ENCODE data around the gene PFDN1.

Gene PFDN1

DNA sequence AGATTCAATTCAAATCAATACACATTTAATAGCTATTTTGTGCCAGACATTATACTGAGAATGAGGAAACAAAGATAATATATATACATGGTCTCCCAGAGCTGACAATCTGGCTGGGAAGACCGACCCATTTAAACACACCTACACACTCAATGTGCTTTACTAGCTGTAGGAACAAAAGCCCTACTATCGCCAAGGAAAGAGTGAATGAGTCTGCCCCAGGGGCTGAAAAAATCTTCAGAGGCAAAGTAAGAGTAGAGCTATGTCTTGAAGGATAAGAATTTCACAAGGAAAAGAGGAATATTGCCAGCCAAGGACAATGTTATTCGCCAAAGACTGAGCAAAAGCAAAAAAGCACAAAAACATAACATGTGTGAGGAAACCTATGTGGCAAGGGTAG is 6.6 kb downstream of the PFDN1 start:
- no peak for DNase-seq (ENCODE audit: low read depth)

DNA sequence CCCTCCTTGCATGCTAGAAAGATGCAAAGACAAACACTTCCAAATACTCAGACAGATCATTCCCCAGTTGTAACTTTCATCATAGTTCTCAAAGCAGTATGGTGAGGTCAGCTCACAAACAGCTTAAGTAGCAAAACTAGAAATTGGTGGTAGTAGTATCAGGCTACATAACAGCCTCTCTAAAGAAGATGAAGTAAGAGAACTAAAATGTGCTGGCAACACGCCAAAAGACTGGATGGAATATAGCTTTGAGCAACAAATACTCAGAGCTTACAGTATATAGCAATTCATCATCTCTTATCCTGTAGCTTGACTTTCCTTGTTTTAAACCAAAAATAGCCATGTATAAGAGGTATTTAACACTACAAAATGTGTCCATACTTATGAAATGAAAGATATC is 7.5 kb downstream of the PFDN1 start:
- peak; percentile 99 for DNase-seq (ENCODE audit: low read depth)

DNA sequence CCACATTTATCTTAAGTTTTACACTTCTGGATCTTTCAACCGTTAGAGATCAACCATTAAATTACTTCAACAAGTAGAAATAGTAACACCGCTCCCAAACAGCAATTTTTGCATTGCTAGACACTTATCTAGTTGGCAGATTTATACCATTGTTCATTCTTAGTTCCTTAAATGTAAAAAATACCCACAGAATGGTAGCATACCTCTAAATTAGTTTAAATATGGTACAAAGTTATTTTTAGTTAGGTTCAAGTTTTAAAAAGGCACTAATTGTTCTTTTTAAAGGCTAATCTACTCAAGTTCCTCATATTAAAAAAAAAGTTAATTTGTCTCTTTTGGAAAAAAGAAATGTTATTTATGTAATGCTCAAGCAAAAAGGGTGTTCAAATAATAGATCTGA is 8.1 kb downstream of the PFDN1 start:
- no peak for DNase-seq (ENCODE audit: low read depth)

DNA sequence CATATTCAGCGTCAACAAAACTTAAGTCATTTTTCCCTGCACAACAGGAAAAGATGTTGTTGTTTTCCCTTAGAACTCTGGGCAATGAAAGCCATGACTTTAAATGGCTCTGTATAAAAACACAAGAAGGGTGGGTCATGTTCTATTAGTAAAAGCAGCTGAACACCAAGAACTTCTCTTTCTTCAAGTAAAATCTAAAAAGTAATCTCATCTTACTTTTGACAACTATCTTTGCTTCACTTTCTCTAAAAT is 9.1 kb downstream of the PFDN1 start:
- no peak for DNase-seq (ENCODE audit: low read depth)

DNA sequence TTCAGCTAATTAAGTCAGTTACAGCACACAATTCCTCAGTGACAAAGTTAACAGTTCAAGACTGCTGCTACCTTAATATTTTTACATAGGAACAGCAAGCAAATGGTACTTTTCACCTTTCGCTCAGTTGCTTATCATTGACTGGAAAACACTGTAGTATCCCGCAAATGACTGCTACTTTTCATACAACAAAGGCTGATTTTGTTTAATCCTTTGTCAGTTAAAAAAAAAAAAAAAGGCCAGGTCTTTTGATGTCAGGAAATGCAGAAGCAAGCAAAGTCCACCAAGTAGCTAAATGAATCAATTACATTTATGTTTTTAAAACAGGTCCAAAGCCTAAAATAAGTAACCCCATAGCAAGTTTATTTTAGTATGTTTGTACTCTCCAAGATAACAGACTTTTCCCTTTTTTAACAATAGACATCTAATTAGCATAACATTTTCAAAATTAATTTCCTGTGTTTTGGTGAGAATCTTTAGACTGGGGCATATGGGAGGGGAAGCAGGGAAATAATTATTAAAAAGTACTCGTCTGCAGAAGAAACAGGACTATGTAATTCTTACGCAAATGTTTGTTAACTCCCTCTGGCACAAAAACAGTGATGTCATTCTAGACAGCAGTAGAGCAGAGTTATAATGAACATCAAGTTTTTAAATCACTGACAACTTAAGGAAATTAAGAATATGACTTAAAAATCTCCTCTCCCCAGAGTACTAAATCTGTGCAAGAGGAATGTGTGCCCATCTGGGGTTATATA is 9.6 kb downstream of the PFDN1 start:
- peak; percentile 39 for DNase-seq (ENCODE audit: low read depth)

DNA sequence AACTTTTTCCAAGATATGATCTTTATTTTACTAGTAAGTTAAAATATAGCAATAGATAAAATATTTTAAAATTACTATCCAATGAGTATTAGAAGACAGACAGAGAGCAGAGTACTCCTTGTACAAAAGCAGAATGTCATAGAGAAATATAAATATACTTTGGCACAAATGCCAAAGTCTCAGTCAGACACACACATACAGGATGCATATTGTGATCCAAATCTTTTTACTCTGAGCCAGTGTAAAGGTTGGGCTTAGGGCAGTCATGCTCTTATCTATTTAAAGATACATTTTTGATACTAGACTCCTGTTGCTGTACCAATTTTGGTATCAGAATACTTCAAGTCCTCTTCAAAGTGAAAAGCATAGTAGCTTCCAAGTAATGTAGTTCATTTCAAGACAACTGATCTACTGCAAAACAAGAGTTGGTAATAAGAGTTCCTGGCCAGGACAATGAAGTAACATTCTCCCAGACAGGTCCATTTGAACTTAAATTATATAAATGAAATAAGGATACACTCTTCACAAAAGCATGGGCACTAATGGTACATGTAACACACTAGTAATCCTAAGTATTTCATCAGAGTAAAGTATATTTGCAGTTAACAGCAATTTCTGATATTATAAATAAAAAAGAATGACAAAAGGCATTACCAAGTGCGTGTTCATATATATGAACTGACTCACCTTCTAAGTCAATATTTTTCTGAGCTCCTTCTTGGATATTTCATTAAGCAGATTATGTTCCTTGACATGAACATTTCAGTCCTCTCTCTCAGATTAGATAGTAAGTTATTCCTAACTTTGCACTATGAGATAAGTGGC is 10.5 kb downstream of the PFDN1 start:
- peak; percentile 67 for DNase-seq (ENCODE audit: low read depth)

DNA sequence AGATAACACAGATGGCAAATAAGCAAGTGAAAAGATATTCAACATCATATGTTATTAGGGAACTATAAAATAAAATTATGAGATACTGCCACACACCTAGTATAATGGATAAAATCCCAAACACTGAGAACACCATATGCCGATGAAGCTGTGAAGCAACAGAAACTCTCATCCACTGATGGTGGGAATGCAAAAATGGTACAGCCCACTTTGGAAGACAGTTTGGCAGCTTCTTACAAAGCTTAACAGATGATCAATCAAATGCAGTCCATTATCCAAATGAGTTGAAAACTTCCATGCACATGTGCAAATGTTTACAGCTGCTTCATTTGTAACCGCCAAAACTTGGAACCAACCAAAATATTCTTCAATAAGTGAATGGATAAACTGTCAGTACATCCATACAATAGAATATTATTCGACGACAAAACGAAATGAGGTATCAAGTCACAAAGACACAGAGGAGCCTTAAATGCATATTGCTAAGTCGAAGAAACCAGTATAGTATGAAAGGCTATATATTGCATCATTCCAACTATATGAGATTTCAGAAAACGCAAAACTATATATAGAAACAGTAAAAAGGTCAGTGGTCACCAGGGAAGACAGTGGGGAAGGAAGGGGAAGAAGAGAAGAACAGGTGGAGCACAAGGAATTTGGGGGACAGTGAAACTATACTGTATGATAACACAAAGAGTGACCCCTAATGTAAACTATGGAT is 14.9 kb downstream of the PFDN1 start:
- DNase-seq (ENCODE audit: low read depth): no peak

DNA sequence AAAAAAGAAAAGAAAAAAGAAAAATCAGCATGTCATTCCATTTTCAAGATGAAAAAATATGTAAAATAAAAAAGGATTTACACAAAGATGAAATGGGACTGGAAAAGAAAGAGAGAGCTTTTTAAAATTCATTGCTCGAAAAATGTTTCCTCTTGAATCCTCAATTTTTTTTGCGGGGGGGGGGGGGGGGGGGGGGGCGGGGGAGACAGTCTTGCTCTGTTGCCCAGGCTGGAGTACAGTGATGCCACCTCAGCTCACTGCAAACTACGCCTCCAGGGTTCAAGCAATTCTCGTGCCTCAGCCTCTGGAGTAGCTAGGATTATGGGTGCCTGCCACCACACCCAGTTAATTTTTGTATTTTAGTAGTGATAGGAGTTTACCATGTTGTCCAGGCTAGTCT is 16.5 kb downstream of the PFDN1 start:
- DNase-seq (ENCODE audit: low read depth): no peak

DNA sequence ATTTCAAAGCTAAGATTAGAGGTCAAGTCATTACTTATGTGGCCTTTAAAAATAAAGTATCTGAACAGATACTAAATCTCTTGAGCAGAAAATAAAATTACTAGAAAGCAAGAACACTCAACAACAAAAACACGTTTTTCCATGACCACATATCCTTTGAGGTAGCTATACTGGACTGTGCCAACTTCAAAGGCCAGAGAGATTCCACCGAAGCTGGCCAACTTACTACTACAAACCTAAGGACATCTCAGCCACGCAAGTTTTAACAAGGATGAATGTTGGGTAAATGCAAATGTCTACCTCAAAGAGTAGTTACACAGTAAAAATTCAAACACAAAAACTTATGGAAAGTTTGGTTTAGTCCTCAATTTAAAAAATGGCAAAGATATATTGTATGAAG is 18.9 kb downstream of the PFDN1 start:
- no peak for DNase-seq (ENCODE audit: low read depth)

DNA sequence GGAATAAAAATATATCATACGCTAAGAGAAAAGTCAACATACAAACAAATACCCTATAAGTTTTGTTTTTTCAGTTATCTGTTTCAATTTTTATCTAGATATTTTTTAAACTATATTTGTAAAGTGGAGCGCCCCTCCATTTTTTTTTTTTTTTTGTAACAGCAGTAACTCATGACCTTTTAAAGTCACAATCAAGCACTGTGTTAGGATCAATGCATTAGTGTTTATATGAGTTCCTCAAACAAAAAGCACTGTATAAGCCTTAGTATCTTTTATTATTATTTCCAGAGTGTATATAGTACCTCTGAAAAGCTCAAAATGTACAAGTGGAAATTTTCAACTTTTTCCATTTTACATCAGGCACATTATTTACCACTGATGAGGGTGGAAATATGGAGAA is 20.6 kb downstream of the PFDN1 start:
- no peak for DNase-seq (ENCODE audit: low read depth)

DNA sequence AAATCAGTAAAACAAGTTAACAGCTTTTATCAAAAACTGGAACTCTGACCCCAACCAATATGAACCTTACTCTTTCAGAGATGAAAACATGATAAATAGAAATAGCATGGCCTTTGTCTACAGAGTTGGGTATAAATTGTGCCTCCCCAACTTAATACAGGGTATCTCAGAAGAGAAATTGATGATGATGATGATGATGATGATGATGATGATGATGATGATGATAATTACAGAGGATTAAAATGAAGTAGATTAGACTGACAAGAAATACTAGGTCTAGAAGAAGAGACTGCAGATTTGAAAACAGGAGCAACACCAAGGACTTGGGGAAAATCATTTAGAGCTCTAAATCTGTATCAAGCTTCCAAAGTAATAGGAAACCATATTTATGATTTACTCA is 27.1 kb downstream of the PFDN1 start:
- no peak for DNase-seq (ENCODE audit: low read depth)

DNA sequence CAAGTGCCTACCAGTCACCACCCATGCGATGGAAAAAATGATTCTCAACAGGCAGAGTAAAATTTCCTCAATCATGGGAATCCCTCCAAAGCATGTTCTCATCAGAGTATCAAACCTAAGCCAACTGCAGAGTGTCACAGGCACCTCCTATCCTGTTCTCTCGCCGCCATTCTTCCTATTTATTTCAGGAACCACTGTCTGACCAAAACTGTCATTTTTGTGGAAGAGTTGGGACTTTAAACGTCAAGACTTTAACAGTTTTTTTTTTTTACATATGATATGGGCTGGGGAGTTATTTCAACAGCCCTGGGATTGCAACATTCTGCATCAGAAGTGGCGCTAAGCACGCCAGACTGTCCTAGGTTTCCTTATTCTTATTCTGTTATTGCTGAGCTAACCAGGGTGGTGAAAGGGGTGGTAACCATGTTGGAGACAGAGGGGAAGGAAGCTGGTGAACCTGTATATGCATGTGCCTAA is 29.5 kb downstream of the PFDN1 start:
- DNase-seq (ENCODE audit: low read depth): no peak

DNA sequence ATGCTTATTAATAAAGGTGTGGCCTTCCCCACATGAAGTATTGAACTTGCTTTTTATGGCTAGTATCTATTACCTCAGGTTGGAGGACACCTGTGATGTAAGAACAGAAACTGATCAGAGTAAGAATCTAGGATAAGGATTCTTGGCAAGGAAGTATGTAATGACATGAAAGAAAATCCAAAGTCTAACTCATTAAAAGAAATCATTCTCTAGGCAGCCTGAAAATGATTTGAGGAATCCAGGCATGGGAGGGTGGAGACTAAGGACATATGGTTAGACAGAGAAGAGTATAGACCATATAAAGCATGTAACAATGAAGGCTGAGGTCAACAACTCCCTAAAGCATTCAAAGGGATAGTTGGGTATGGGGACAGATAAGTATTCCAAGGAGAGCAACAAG is 32.9 kb downstream of the PFDN1 start:
- no peak for DNase-seq (ENCODE audit: low read depth)

DNA sequence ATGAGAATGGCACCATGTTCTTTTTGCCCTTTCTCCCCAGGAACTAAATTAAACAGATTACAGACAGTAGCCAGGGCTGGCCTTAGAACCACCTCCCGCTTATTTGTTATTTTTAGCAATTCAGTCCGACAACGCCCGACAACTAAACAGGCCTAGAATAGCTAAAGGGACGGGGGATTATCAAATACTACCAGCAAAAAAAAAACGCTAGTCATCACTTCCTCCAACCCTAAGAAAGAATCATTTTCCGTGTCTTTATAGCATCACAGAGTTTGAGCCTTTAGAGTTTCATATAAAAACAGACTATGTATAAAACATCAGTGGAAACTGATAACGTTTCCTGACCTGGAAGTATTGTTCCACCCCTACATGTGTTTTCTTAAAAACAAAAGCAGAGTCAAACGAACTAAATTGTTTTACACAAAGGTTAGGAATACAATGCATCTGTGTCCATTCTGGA is 35.3 kb downstream of the PFDN1 start:
- DNase-seq (ENCODE audit: low read depth): no peak

DNA sequence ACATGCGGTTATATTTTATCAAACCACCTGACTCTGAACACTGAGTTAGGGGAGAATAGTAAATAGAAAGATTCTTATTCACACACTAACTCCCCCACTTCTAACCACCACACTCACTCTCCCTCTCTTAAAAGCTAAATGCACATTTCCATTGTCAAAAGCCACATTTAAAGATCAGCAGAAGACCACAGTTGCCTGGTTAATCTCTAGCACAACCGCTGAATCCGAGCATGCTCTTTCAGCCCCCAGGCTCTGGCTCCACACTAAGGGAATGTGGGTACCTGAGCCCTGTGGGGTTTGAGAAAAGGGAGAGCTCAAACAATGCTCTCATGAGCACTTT is 35.7 kb downstream of the PFDN1 start:
- DNase-seq (ENCODE audit: low read depth): no peak

DNA sequence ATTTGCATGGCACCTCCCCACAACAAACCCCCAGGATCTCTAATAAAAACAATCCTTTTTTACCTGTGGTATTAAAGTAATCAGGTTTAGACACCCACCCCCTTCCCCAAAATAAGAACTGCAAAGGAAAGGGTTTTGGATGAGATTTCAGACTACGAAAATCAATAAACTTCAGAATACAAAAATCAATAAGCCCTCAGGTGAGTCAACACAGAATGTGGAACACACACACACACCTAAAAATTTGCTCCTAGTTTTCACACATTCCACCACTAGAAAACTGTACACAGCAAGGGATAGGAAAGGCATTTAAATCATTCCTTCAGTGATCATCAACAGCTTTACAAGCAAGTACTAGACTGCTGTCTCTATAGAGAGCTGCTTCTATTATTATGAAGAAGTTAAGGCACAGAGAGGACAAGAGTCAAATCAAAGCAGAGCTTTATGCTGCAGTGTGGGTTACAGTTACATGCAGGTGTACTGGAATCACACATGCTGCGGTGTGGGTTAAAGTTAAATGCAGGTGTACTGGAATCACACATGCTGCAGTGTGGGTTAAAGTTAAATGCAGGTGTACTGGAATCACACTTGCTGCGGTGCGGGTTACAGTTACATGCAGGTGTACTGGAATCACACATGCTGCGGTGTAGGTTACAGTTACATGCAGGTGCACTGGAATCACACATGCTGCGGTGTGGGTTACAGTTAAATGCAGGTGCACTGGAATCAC is 36.3 kb downstream of the PFDN1 start:
- no peak for DNase-seq (ENCODE audit: low read depth)

DNA sequence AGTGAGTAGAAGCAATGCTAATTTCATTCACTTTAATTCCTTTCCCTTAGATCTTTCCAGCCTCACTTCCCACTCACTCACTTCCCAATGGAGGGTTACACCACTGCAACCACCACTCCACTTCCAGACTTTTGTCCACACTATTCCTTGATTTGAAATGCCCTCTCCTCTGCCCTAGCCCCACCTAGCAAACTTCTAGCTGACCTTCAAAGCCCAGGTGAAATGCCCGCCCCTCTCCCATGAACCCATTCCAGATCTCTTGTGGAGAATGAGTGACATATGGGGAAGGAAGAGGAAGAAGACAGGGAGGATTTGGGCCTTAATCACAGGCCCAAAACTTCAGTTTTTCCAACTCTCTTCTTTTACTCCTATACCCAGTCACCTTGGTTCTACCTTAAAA is 37.1 kb downstream of the PFDN1 start:
- no peak for DNase-seq (ENCODE audit: low read depth)

DNA sequence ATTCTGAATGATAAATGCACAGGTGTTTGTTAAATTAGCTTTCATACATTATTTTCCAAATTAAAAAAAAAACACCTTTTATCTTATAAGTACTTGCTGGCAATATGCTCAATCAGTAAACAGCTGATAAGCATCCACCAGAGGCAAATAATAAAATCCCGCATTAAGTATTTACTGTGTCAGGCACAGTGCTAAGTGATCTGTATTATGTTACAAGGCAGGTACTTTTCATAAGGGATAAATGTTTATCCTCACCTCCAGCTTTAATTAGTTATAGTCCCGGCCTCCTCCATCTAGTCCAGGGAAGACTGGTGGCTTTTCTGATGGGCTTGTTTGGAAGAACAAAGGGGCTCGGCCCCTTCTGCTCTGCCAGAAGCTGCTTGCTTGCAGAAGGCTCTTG is 40.1 kb downstream of the PFDN1 start:
- DNase-seq (ENCODE audit: low read depth): no peak

DNA sequence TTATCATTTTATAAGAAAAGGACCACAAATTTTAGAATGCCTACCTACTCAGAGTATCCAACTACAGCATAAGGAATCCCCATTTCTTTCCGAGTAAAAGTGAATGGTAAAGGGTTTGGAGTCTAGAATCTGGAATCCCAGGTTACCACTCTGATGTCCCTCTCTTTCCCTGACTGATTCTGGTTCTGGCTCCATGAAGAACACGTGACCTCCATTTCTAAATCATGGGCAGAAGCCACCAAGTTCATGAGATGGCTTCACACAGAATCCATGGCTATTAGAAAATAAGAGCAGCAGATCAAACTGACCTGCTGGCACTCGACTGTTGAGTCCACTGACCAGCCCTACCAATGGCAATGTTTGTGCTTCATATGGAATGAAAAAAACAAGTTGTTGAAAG is 40.7 kb downstream of the PFDN1 start:
- no peak for DNase-seq (ENCODE audit: low read depth)

DNA sequence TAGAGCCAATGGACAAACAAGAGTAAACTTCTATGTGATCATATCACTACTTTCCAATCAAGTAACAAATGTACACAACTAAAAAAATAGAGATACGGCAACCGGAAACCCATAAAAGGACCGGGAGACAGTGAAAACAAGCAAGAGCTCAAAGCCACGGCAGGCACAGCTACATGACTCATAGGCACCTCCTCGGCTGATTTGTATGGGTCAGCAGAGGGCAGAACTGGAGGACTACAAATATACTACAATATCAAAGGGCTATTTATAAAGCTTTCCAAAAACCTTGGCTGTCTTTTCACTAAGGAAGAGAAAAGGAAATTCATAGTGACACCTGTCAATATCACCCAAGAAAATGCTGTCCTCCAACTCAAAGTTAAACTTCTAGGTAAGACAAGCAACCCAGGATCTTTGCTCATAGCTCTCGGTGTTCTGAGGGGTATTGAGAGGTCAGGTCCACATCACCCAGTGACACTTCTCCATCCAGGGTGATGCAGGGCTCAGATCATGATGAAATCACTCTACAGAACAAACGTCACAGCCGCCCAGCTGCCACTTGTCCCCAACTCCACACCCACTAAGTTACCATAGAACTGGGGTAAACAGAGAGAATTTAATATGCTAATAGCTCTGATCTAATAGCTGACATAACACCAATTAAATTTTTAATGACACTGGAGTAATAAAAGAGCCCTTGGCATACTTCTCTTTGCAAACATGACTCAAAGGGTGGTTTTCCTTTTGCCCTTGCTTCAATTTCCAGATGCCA is 41.3 kb downstream of the PFDN1 start:
- DNase-seq (ENCODE audit: low read depth): peak; percentile 94

DNA sequence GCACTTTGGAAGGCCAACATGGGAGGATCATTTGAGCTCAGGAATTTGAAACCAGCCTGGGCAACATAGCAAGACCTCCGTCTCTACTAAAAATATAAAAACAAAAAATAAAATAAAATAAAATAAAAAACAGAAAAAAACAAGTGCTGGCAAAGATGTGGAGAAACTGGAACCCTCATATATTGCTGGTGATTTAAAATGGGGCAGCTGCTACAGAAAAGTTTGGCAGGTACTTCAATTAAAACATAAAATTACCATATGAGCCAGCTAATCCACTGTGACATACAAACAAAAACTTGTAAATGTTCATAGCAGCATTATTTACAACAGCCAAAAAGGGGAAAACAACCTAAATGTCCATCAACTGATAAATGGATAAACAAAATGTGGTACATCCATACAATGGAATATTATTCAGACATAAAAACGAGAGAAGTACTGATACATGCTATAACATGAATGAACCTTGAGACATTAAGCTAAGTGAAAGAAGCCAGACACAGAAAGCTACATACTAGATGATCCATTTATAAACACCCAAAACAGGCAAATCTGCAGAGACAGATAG is 42.7 kb downstream of the PFDN1 start:
- no peak for DNase-seq (ENCODE audit: low read depth)

Measured in ELR (cell line).